Measurements from ENCODE around the gene SERPINH1. TPM values are rescaled to one million over a fixed set of nuclear protein-coding genes. Genes with fewer than 3 reads are reported as not detected.
A peak's percentile ranks its signal among the peaks of the same experiment; 100 is the strongest.

SERPINH1 gene
- polyA plus RNA-seq, 3 donors, result 1.6 to 4.6 (median 2.1) TPM

DNA sequence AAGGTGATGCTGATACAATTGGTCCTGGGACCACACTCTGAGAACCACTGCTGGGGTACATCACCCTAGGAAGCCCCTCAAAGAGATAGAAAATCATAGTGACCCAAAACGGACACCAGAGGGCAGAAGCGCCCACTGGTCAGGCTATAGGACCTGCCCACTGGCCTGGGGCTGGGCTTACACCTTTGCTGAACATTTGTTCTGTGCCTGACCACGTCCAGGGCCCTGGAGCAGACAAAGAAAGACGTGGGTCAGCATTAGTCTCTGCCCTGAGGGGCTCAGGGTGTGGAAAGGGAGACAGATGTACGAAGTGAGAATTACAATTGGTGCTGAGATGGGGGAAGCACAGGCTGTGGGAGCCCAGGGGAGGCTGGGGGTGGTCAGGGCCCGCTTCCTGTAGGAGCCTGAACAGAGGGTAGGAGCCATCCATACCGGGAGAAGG is 14.4 kb upstream of the SERPINH1 start:
- no peak overlapping the region for H3K27ac Mint-ChIP-seq

GRCh38 chr11:75548595-75549272 is 13.3 kb upstream of the SERPINH1 start:
- TF ChIP-seq, protein P1, sequence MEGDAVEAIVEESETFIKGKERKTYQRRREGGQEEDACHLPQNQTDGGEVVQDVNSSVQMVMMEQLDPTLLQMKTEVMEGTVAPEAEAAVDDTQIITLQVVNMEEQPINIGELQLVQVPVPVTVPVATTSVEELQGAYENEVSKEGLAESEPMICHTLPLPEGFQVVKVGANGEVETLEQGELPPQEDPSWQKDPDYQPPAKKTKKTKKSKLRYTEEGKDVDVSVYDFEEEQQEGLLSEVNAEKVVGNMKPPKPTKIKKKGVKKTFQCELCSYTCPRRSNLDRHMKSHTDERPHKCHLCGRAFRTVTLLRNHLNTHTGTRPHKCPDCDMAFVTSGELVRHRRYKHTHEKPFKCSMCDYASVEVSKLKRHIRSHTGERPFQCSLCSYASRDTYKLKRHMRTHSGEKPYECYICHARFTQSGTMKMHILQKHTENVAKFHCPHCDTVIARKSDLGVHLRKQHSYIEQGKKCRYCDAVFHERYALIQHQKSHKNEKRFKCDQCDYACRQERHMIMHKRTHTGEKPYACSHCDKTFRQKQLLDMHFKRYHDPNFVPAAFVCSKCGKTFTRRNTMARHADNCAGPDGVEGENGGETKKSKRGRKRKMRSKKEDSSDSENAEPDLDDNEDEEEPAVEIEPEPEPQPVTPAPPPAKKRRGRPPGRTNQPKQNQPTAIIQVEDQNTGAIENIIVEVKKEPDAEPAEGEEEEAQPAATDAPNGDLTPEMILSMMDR (IDR thresholded peaks at IDR 0.05), result no peak
- Histone ChIP-seq H3K4me2 (replicated peaks; ENCODE audit: extremely low read depth, low read length, poor library complexity, severe bottlenecking) (no peak overlapping the region), H3K4me1 (ENCODE audit: control insufficient read depth in 1 of 2, insufficient read depth in 2 of 2, low read length in 2 of 2) (no peaks in the 10 kb centered on the region), H3K79me2 (ENCODE audit: insufficient read depth, low read length) (no peaks in the 10 kb centered on the region), H3K36me3 (replicated peaks in 1 of 2; ENCODE audit: control insufficient read depth in 1 of 2, insufficient read depth in 2 of 2, low read length in 2 of 2) (no peaks in the 10 kb centered on the region), H3K27me3 (ENCODE audit: control insufficient read depth in 2 of 2, insufficient read depth in 2 of 2, low read length in 2 of 2) (no peaks in the 10 kb centered on the region), H3K9ac (ENCODE audit: insufficient read depth, low read length, poor library complexity, severe bottlenecking) (no peak overlapping the region), H3K4me3 (replicated peaks in 1 of 3; ENCODE audit: low read depth in 2 of 3, low read length in 3 of 3) (no peak overlapping the region), H3K9me3 (replicated peaks in 1 of 2; ENCODE audit: control insufficient read depth in 1 of 2, insufficient read depth in 1 of 2, low read length in 2 of 2) (no peaks in the 10 kb centered on the region), H3K27ac (ENCODE audit: low read depth in 1 of 2, low read length in 2 of 2) (no peak overlapping the region), H4K20me1 (ENCODE audit: insufficient read depth, low read length) (no peaks in the 10 kb centered on the region), H2AFZ (ENCODE audit: insufficient read depth, low read depth, low read length, poor library complexity, severe bottlenecking) (no peak overlapping the region)
- WGBS (ENCODE audit: insufficient coverage), result 95% methylated on average over 6 of the region's 8 CpGs
- H3K36me3 Mint-ChIP-seq, result no peaks in the 10 kb centered on the region
- intact Hi-C loops (cut with micrococcal nuclease), result no loop called here
- peaks cover 0 to 1% (median 0%) of the 10 kb centered on the region in 7 donors for H3K9me3 Mint-ChIP-seq
- H3K27ac Mint-ChIP-seq, result no peak overlapping the region
- no peak overlapping the region for H3K4me3 Mint-ChIP-seq
- no peaks in the 10 kb centered on the region for H3K4me1 Mint-ChIP-seq
- DNase-seq, result no peak
- peaks cover 4 to 11% (median 9%) of the 10 kb centered on the region in 3 donors for H3K27me3 Mint-ChIP-seq (ENCODE audit: low read depth in 3 of 3)

More for the DNA sequence above, 14.4 kb upstream of the SERPINH1 start:
- H3K9me3 Mint-ChIP-seq, result peaks cover 0 to 1% (median 0%) of the 10 kb centered on the region in 7 donors
- Histone ChIP-seq H3K9ac (ENCODE audit: insufficient read depth, low read length, poor library complexity, severe bottlenecking) (no peak overlapping the region), H3K4me3 (replicated peaks in 1 of 3; ENCODE audit: low read depth in 2 of 3, low read length in 3 of 3) (no peak overlapping the region), H4K20me1 (ENCODE audit: insufficient read depth, low read length) (no peaks in the 10 kb centered on the region), H2AFZ (ENCODE audit: insufficient read depth, low read depth, low read length, poor library complexity, severe bottlenecking) (no peak overlapping the region), H3K9me3 (replicated peaks in 1 of 2; ENCODE audit: control insufficient read depth in 1 of 2, insufficient read depth in 1 of 2, low read length in 2 of 2) (no peaks in the 10 kb centered on the region), H3K4me1 (ENCODE audit: control insufficient read depth in 1 of 2, insufficient read depth in 2 of 2, low read length in 2 of 2) (no peaks in the 10 kb centered on the region), H3K36me3 (replicated peaks in 1 of 2; ENCODE audit: control insufficient read depth in 1 of 2, insufficient read depth in 2 of 2, low read length in 2 of 2) (no peaks in the 10 kb centered on the region), H3K27me3 (ENCODE audit: control insufficient read depth in 2 of 2, insufficient read depth in 2 of 2, low read length in 2 of 2) (no peaks in the 10 kb centered on the region), H3K79me2 (ENCODE audit: insufficient read depth, low read length) (no peaks in the 10 kb centered on the region), H3K27ac (ENCODE audit: low read depth in 1 of 2, low read length in 2 of 2) (no peak overlapping the region), H3K4me2 (replicated peaks; ENCODE audit: extremely low read depth, low read length, poor library complexity, severe bottlenecking) (no peak overlapping the region)
- no peaks in the 10 kb centered on the region for H3K36me3 Mint-ChIP-seq
- peaks cover 4 to 11% (median 7%) of the 10 kb centered on the region in 3 donors for H3K27me3 Mint-ChIP-seq (ENCODE audit: low read depth in 3 of 3)
- peak; percentile 26 to 48 (median 43) for DNase-seq
- no peak overlapping the region for H3K4me3 Mint-ChIP-seq
- WGBS (ENCODE audit: insufficient coverage), result 34% methylated on average over 5 of the region's 7 CpGs
- H3K4me1 Mint-ChIP-seq, result no peaks in the 10 kb centered on the region
- intact Hi-C loops (cut with micrococcal nuclease), result no loop called here
- TF ChIP-seq, protein P1 (IDR thresholded peaks at IDR 0.05), result peak; percentile 87
